GM23338 (cell line): ENCODE results near the gene SLAMF9. TPM values are rescaled to one million over a fixed set of nuclear protein-coding genes. Genes with fewer than 3 reads are reported as not detected.

Source experiments
- ATAC-seq: fragments of 200-7000 bp; cut with Tn5 transposase; 3 replicates; pipeline ENCODE4 v1.9.1; 2020
- DNase-seq: peaks from one replicate; pipeline ENCODE4 v3.0.0-alpha.2; 2015; ENCODE audit warnings: low spot score
- H2AFZ ChIP-seq: fragments of 200-600 bp; sonication (generic); 2 replicates; pipeline ENCODE4 v1.8.0; 2016; ENCODE audit warnings: antibody characterized with exemption, mild to moderate bottlenecking, moderate library complexity
- H3F3A ChIP-seq: fragments of 200-600 bp; sonication (generic); replicated peaks from 2 replicates; pipeline ENCODE4 v1.8.0; 2017; ENCODE audit warnings: antibody characterized with exemption, mixed run types, low read depth
- H3K27ac ChIP-seq: fragments of 200-600 bp; sonication (generic); 2 replicates; pipeline ENCODE4 v1.6.1; 2016; ENCODE audit warnings: low read depth
- H3K27me3 ChIP-seq: fragments of 200-600 bp; sonication (generic); 2 replicates; pipeline ENCODE4 v1.8.0; 2016; ENCODE audit warnings: mild to moderate bottlenecking, mixed run types, moderate library complexity; ENCODE audit not compliant: insufficient read depth
- H3K36me3 ChIP-seq: fragments of 200-600 bp; sonication (generic); 2 replicates; pipeline ENCODE4 v1.8.0; 2016; ENCODE audit warnings: mild to moderate bottlenecking; ENCODE audit not compliant: insufficient read depth
- H3K4me1 ChIP-seq: fragments of 200-600 bp; sonication (generic); 2 replicates; pipeline ENCODE4 v1.8.0; 2016; ENCODE audit warnings: mild to moderate bottlenecking, moderate library complexity; ENCODE audit not compliant: insufficient read depth
- H3K4me2 ChIP-seq: fragments of 200-600 bp; sonication (generic); 2 replicates; pipeline ENCODE4 v1.7.1; 2017; ENCODE audit warnings: mixed run types
- H3K4me3 ChIP-seq: fragments of 200-600 bp; sonication (generic); 2 replicates; pipeline ENCODE4 v1.6.1; 2016; ENCODE audit warnings: mixed run types
- H3K79me2 ChIP-seq: fragments of 200-600 bp; sonication (generic); replicated peaks from 2 replicates; pipeline ENCODE4 v1.8.0; 2017; ENCODE audit warnings: mild to moderate bottlenecking; ENCODE audit not compliant: insufficient read depth
- H3K9me2 ChIP-seq: fragments of 200-600 bp; sonication (generic); 2 replicates; pipeline ENCODE4 v1.8.0; 2017; ENCODE audit not compliant: insufficient read depth
- H4K20me1 ChIP-seq: fragments of 200-600 bp; sonication (generic); replicated peaks from 2 replicates; pipeline ENCODE4 v1.8.0; 2017; ENCODE audit warnings: mild to moderate bottlenecking; ENCODE audit not compliant: insufficient read depth
- H3K27ac Mint-ChIP-seq: 2 replicates; pipeline ENCODE4 v1.8.0; 2020; ENCODE audit warnings: inconsistent platforms, mild to moderate bottlenecking, moderate library complexity, mixed read lengths
- H3K27me3 Mint-ChIP-seq: 3 replicates; pipeline ENCODE4 v1.8.0; 2022; ENCODE audit warnings: low read depth, mild to moderate bottlenecking, moderate library complexity, mixed read lengths, inconsistent platforms; ENCODE audit not compliant: insufficient read depth, poor library complexity
- H3K36me3 Mint-ChIP-seq: 3 replicates; pipeline ENCODE4 v1.8.0; 2021; ENCODE audit warnings: low read depth, mild to moderate bottlenecking, inconsistent platforms, moderate library complexity, mixed read lengths
- H3K4me1 Mint-ChIP-seq: 3 replicates; pipeline ENCODE4 v1.8.0; 2020; ENCODE audit warnings: mild to moderate bottlenecking, inconsistent platforms, mixed read lengths
- H3K4me3 Mint-ChIP-seq: 3 replicates; pipeline ENCODE4 v1.8.0; 2021; ENCODE audit warnings: moderate library complexity, mild to moderate bottlenecking, inconsistent platforms, mixed read lengths
- H3K9me3 Mint-ChIP-seq: 3 replicates; pipeline ENCODE4 v1.8.0; 2020; ENCODE audit warnings: moderate library complexity, mild to moderate bottlenecking, inconsistent platforms, mixed read lengths
- CREB1 ChIP-seq: fragments of 250-450 bp; sonication (Bioruptor Pico); IDR thresholded peaks from 2 replicates; pipeline ENCODE4 v1.5.0; 2020; ENCODE audit warnings: low read depth, mild to moderate bottlenecking, moderate library complexity
- CTCF ChIP-seq, 2 experiments: fragments of 200-600 bp in 1 of 2; sonication (generic) in 1 of 2; conservative IDR thresholded peaks; 2 replicates each; pipeline versions ENCODE4 v1.5.1 to v1.6.1; 2016 to 2017; ENCODE audit warnings: antibody characterized with exemption in 2 of 2, low read depth in 2 of 2, mild to moderate bottlenecking in 2 of 2, moderate library complexity in 1 of 2
- ETS1 ChIP-seq: IDR thresholded peaks from 2 replicates; pipeline ENCODE4 v1.6.1; 2016; ENCODE audit warnings: antibody characterized with exemption
- EZH2 ChIP-seq: fragments of 200-600 bp; sonication (generic); IDR thresholded peaks from one replicate; pipeline ENCODE4 v1.8.0; 2017; ENCODE audit warnings: antibody characterized with exemption, mild to moderate bottlenecking, low read depth; ENCODE audit not compliant: unreplicated experiment
- EZH2phosphoT487 ChIP-seq: fragments of 200-600 bp; sonication (generic); IDR thresholded peaks from one replicate; pipeline ENCODE4 v1.8.1; 2018; ENCODE audit warnings: antibody characterized with exemption; ENCODE audit not compliant: unreplicated experiment
- JUNB ChIP-seq: IDR thresholded peaks from one replicate; pipeline ENCODE4 v1.6.1; 2016; ENCODE audit warnings: antibody characterized with exemption; ENCODE audit not compliant: unreplicated experiment
- NANOG ChIP-seq: IDR thresholded peaks from 2 replicates; pipeline ENCODE4 v1.6.1; 2016; ENCODE audit warnings: antibody characterized with exemption, borderline replicate concordance
- POLR2AphosphoS5 ChIP-seq: IDR thresholded peaks from 2 replicates; pipeline ENCODE4 v1.6.1; 2016; ENCODE audit warnings: antibody characterized with exemption, low read depth
- REST ChIP-seq: IDR thresholded peaks from one replicate; pipeline ENCODE4 v1.6.1; 2018; ENCODE audit warnings: antibody characterized with exemption; ENCODE audit not compliant: unreplicated experiment
- STAT1 ChIP-seq: IDR thresholded peaks from one replicate; pipeline ENCODE4 v1.6.1; 2016; ENCODE audit warnings: antibody characterized with exemption; ENCODE audit not compliant: unreplicated experiment
- ZNF114 ChIP-seq: fragments of 250-450 bp; sonication (Bioruptor Pico); IDR thresholded peaks from 2 replicates; pipeline ENCODE4 v1.5.0; 2020; ENCODE audit warnings: mild to moderate bottlenecking, moderate library complexity
- ZNF331 ChIP-seq: fragments of 250-450 bp; sonication (Bioruptor Pico); IDR thresholded peaks from 2 replicates; pipeline ENCODE4 v1.5.0; 2020; ENCODE audit warnings: low read depth, mild to moderate bottlenecking, moderate library complexity
- ZNF462 ChIP-seq: fragments of 250-450 bp; sonication (Bioruptor Pico); IDR thresholded peaks from 2 replicates; pipeline ENCODE4 v1.5.0; 2020; ENCODE audit warnings: mild to moderate bottlenecking, moderate library complexity
- polyA plus RNA-seq: library from polyadenylated mRNA; unstranded; fragments of >200 nt; fragmentation: Nextera tagmentation; extraction: Ambion mirVana; gene quantifications from 2 replicates; pipeline ENCODE4 v1.2.1, GENCODE V29; 2016
- total RNA-seq: library from RNA; depleted of rRNA; stranded (reverse); fragments of >200 nt; shearing (Covaris generic); gene quantifications from 2 replicates; pipeline ENCODE4 v1.2.3, GENCODE V29; 2014

The SLAMF9 gene
- total and polyA plus RNA-seq, 2 experiments from 2014 or later: not detected

GRCh38 chr1:159968901-159969300 is 14.9 kb upstream of the SLAMF9 start:
- TF ChIP-seq EZH2phosphoT487 (no peak), ZNF331 (no peak), REST (no peak), ZNF462 (CRISPR knock-in tag) (no peak), CTCF (conservative IDR thresholded peaks at IDR 0.05; ENCODE audit: low read depth in 2 of 2) (no peak), EZH2 (no peak), JUNB (no peak), POLR2AphosphoS5 (no peak), ZNF114 (CRISPR knock-in tag) (no peak), NANOG (no peak), CREB1 (CRISPR knock-in tag) (no peak), ETS1 (no peak), STAT1 (no peak)
- Mint-ChIP-seq H3K9me3 (no peaks in the 10 kb centered on the region), H3K4me3 (no peak overlapping the region), H3K4me1 (no peaks in the 10 kb centered on the region; the same call in 1 of the 3 replicates), H3K36me3 (no peaks in the 10 kb centered on the region), H3K27ac (no peak overlapping the region), H3K27me3 (peaks cover 3% of the 10 kb centered on the region)
- Histone ChIP-seq H3K79me2 (no peaks in the 10 kb centered on the region), H3K4me2 (no peak overlapping the region), H3F3A (no peaks in the 10 kb centered on the region), H2AFZ (no peak overlapping the region), H3K27me3 (no peaks in the 10 kb centered on the region), H4K20me1 (no peaks in the 10 kb centered on the region), H3K36me3 (no peaks in the 10 kb centered on the region), H3K9me2 (no peaks in the 10 kb centered on the region), H3K4me1 (peaks cover 7% of the 10 kb centered on the region; the same call in 1 of the 2 replicates), H3K4me3 (no peak overlapping the region), H3K27ac (no peak overlapping the region)
- ATAC-seq: no peak
- DNase-seq: no peak
